HEK293T (cell line): ENCODE data around the gene TMEM161A.

Source experiments
- ARNT ChIP-seq: fragments of 450-650 bp; IDR thresholded peaks from 2 replicates; pipeline ENCODE4 v1.6.1; 2017; ENCODE audit warnings: mild to moderate bottlenecking
- CTBP1 ChIP-seq: fragments of 450-650 bp; IDR thresholded peaks from 2 replicates; pipeline ENCODE4 v1.6.1; 2016; ENCODE audit warnings: borderline replicate concordance
- FOXA1 ChIP-seq: fragments of 450-650 bp; IDR thresholded peaks from 2 replicates; pipeline ENCODE4 v1.6.1; 2016; ENCODE audit warnings: mild to moderate bottlenecking
- FOXK2 ChIP-seq: fragments of 450-650 bp; IDR thresholded peaks from 2 replicates; pipeline ENCODE4 v1.6.1; 2016; ENCODE audit warnings: mild to moderate bottlenecking
- HDGF ChIP-seq: fragments of 450-650 bp; IDR thresholded peaks from 2 replicates; pipeline ENCODE4 v1.6.1; 2017; ENCODE audit warnings: antibody characterized with exemption, borderline replicate concordance
- L3MBTL2 ChIP-seq: fragments of 450-650 bp; conservative IDR thresholded peaks from 2 replicates; pipeline ENCODE4 v1.6.1; 2016; ENCODE audit warnings: mild to moderate bottlenecking
- LEF1 ChIP-seq: fragments of 450-650 bp; IDR thresholded peaks from 2 replicates; pipeline ENCODE4 v1.6.1; 2017; ENCODE audit warnings: mild to moderate bottlenecking, borderline replicate concordance
- NFRKB ChIP-seq: fragments of 450-650 bp; IDR thresholded peaks from 2 replicates; pipeline ENCODE4 v1.6.1; 2016; ENCODE audit warnings: mild to moderate bottlenecking, moderate library complexity
- PKNOX1 ChIP-seq: fragments of 450-650 bp; IDR thresholded peaks from 2 replicates; pipeline ENCODE4 v1.6.1; 2016
- SUZ12 ChIP-seq: fragments of 450-650 bp; IDR thresholded peaks from 2 replicates; pipeline ENCODE4 v1.6.1; 2016; ENCODE audit warnings: mild to moderate bottlenecking
- TARDBP ChIP-seq: fragments of 450-650 bp; IDR thresholded peaks from 2 replicates; pipeline ENCODE4 v1.6.1; 2016

DNA sequence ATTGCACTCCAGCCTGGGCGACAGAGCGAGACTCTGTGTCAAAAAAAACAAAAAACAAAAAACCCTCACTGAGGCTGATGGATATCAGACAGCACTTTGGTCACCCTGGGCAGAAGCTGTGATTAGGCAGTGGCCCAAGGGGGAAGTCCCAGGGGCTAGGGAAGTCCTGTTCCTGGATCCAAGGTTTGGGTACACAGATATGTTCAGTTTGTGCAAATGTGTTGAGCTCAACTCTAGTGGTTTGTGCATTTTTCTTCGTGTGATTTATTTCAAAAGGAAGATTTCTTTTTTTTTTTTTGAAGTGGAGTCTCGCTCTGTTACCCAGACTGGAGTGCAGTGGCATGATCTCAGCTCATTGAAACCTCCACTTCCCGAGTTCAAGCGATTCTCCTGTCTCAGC, 19.5 kb upstream of the TMEM161A start:
- TF ChIP-seq CTBP1 (no peak), ARNT (no peak), HDGF (no peak), FOXK2 (no peak), PKNOX1 (no peak), L3MBTL2 (no peak), NFRKB (no peak), SUZ12 (no peak), TARDBP (no peak), LEF1 (no peak), FOXA1 (no peak)
